Measurements from ENCODE around the gene SEMA3E.

DNA sequence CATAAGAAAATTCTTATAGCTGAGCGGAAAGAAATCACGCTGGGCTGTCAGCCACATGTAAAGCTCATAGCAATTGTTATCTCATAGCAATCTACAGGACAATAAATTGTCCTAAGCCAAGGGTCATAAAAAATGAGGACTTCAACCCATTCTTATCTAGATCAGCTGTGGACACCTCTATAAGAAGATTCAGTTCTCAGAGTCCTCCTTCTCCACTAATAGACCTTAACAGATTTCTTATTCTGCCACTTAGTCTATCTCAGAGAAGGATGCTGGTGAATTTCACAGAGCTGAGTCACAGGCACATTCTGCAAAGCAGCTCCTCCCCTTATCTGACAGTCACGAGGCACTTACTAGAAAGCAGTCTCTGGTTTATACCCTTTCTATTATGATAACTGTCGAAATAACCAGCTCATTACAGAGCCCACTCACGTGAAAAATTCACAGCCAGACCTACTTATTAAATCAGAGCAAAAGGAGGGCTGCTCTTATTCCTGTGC is 300.9 kb downstream of the SEMA3E start:
- no peak for TF ChIP-seq EZH2 (IDR thresholded peaks at IDR 0.05; ENCODE audit: insufficient read depth, low read length)
- TF ChIP-seq, protein P1, sequence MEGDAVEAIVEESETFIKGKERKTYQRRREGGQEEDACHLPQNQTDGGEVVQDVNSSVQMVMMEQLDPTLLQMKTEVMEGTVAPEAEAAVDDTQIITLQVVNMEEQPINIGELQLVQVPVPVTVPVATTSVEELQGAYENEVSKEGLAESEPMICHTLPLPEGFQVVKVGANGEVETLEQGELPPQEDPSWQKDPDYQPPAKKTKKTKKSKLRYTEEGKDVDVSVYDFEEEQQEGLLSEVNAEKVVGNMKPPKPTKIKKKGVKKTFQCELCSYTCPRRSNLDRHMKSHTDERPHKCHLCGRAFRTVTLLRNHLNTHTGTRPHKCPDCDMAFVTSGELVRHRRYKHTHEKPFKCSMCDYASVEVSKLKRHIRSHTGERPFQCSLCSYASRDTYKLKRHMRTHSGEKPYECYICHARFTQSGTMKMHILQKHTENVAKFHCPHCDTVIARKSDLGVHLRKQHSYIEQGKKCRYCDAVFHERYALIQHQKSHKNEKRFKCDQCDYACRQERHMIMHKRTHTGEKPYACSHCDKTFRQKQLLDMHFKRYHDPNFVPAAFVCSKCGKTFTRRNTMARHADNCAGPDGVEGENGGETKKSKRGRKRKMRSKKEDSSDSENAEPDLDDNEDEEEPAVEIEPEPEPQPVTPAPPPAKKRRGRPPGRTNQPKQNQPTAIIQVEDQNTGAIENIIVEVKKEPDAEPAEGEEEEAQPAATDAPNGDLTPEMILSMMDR (IDR thresholded peaks at IDR 0.05; ENCODE audit: insufficient read depth, low read depth, low read length): no peak

Data from astrocyte (in vitro differentiated cells and primary cell).